Activated CD8-positive, alpha-beta memory T cell treated with anti-CD3 and anti-CD28 coated beads for 24 hours (primary cell): ENCODE results near the gene UGT1A9.
A peak's percentile ranks its signal among the peaks of the same experiment; 100 is the strongest.

Source experiments
- DNase-seq: peaks from one replicate; pipeline ENCODE4 v3.0.0-alpha.2; 2020

UGT1A9 gene

DNA sequence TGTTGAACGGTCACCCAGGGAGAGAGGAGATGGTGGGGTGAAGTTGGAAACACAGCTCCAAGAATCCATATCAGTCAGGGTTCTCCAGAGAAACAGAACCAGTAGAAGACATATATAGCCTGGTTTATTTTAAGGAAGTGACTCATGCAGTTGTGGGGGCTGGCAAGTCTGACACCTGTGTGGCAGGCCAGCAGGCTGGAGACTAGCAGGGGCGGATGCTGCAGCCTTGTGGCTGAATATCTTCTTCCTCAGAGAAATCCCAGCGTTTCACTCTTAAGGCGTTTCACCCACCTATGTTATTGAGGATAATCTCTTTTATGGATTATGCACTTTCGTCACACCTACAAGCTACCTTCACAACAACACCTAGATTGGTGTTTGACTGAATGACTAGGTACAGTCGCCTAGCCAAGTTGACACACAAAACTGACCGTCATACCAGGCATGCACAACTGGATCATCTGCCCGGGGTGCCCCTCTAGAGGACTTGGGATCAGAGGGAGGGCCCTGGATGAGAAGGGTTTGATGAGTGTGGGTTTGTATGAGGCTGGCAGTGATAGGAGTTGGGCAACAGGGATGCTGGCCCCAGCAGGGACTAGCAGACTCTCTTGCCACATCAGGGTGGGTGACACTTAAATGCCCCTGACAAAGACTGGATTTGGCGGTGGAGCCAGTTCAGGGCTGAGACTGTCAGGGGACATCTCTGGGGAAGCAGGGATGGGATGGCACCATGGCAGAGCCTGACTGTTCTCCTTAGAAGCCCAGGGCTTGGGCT, 129.8 kb downstream of the UGT1A9 start:
- peak; percentile 49 for DNase-seq

DNA sequence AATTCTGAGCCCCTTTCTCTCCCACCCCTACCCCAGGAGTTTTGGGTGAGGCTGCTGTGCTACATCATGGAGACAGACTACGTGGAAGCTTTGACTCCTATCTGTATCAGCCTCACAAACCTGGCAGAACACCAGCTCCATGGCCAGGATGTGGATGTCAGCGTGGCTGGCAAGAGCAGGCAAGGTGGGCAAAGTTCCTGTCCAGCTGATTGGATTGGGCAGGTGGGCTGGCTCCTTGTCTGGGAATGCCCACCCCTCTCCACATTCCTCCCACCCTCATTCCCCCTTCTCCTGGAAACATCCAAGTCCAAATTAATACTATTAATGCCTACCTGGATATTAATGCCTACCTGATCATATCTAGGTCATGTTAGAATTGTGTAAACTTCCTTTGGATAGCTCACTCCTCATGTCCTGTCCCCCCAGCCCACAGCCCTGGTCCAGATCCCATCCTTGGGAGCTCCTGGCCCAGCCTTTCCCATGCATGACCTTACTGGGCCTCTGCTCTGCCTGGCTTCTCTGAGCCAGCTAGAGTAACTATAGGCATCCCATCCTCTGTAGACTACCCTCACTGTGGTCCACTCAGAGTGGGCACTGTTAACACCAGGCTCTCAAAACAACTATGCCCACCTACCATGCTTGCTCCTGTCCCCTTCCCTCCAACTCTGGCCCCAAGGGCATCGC, 130.6 kb downstream of the UGT1A9 start:
- DNase-seq: peak; percentile 38

GRCh38 chr2:233803292-233803911, 131.7 kb downstream of the UGT1A9 start:
- DNase-seq: peak; percentile 42

DNA sequence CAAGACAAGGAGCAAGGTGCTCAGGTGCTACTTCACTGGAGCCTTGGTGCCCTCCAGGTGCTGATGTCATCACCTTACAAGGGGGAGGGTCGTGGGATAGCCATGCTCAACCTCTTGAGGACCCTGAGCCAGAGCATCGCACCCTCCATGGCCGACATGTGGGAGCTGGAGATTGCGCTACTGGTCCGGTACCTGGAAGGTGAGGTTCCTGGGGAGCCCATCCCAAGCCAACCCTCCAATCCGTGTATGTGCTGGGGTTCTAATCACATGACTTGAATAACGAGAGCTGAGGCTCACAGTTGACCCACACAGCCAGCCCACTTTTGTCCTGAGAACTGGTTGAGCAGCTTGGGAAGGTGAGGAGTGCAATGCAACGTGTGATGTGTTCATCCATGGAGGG, 132.3 kb downstream of the UGT1A9 start:
- peak; percentile 41 for DNase-seq

- DNase-seq: peak; percentile 38
Measured at GRCh38 chr2:233807215-233807865, 135.6 kb downstream of the UGT1A9 start.

- peak; percentile 35 for DNase-seq
Measured at GRCh38 chr2:233807966-233808935, 136.6 kb downstream of the UGT1A9 start.

GRCh38 chr2:233810385-233810784, 138.7 kb downstream of the UGT1A9 start:
- peak; percentile 35 for DNase-seq

- no peak for DNase-seq
Measured at GRCh38 chr2:233811087-233811486, 139.4 kb downstream of the UGT1A9 start.

- peak; percentile 30 for DNase-seq
Measured at GRCh38 chr2:233811732-233812131, 140.0 kb downstream of the UGT1A9 start.

DNA sequence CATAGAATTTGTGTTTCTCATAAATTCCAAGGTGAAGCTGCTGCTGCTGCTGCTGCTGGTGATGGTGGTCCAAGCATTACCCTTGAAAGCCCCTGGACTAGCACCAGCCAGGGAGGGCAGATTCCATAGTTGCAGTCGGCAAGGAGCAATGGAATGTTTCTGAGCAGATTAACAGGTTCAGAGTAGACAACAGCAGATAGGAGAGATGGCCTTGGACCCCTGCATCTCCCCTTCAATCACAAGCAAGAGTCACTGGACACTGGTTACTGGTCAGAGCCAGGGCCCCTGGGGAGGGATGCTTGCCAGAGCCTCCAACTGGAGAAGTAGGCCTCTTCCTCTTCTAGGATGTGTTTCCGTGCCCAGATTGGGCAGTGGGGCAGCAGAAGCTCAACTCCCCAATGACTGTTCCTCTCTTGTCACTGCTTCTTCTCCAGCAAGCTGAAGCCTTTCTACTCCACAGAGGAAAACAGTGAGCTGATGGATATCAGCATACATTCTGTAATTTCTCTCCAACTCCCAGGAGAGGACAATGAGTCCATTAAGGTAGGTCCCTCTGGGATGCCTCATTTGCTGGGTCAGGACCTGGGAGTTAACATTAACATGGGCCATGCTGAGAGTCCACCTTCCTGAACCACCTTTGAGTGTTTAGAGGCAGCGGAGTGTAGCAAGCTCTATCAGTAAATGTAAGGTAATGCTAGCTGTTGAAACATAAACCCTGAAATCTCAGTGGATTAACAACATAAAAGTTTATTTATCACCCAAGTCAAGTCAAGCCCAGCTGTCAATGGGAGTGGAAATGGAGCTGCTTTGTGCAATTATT, 141.7 kb downstream of the UGT1A9 start:
- peak; percentile 32 for DNase-seq

DNA sequence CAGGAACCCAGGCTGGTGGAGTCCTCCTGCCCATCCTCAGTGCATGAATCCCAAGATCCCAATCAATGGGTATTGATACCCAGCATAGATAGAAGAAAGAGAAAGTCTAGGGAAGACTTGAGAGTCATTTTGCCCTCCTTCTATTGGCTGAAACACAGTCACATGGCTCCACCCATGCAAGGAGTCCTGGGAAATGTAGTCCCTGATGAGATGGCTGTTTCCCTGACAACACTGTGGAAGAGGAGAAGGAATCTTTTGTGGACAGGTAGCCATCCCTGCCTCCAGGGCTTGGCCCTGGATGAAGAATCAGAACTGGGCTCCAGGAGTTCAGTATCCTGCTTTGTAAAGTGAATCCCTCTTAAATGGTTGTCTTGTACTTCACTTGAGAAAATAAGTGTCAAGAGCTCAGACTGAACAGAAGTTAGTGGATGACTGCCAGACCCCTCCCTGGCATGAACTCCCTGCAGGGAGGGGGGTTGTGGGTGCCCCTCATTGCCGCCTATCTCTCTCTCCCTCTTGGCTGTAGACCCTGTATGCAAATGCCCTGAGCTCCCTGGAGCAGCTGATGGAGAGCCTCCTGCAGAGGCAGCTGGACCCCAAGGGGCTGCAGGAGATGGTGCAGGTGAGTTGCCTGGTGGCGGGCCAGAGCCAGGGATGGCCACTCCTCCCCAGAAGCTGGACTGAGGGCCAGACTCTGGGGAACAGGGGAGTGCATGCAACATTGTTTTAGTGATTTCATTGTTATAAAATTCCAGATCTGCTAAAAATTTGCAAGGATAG, 142.5 kb downstream of the UGT1A9 start:
- peak; percentile 21 for DNase-seq

GRCh38 chr2:233815861-233816260, 144.2 kb downstream of the UGT1A9 start:
- no peak for DNase-seq

- no peak for DNase-seq
Measured at GRCh38 chr2:233816334-233816733, 144.6 kb downstream of the UGT1A9 start.

- no peak for DNase-seq
Measured at GRCh38 chr2:233816771-233817170, 145.1 kb downstream of the UGT1A9 start.

GRCh38 chr2:233817361-233817911, 145.7 kb downstream of the UGT1A9 start:
- DNase-seq: no peak

- DNase-seq: peak; percentile 46
Measured at GRCh38 chr2:233817995-233818638, 146.4 kb downstream of the UGT1A9 start.

- DNase-seq: no peak
Measured at GRCh38 chr2:233818639-233819621, 147.2 kb downstream of the UGT1A9 start.
